ENCODE results near the gene ITGA6. TPM values are rescaled to one million over a fixed set of nuclear protein-coding genes. Genes with fewer than 3 reads are reported as not detected.
A peak's percentile ranks its signal among the peaks of the same experiment; 100 is the strongest.
"Not testable (repeated sequence)": the region's sequence is repeated elsewhere in the genome, so short reads cannot be mapped to it uniquely, and the experiment has no call there.

ITGA6 gene
- total RNA-seq, 1 experiment from 2014 or later = 184 TPM

DNA sequence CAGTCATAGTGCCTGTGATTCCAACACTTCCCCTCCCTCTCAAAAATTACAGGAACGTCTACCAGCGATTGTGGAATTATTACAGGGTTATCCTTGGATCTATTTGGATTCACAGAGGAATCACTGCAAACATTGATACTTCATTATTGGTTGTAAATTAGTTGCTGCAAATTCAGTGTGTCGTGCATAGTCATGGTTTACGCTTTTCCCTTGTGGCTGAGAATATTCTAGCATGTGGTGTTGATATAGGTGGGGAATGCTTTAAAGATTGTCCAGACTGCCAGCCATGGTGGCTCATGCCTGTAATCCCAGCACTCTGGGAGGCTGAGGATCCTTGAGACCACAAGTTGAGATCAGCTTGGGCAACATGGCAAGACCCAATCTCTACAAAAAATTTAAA is 79.8 kb downstream of the ITGA6 start:
- DNase-seq (ENCODE audit: extremely low read depth, low read depth) = no peak

DNA sequence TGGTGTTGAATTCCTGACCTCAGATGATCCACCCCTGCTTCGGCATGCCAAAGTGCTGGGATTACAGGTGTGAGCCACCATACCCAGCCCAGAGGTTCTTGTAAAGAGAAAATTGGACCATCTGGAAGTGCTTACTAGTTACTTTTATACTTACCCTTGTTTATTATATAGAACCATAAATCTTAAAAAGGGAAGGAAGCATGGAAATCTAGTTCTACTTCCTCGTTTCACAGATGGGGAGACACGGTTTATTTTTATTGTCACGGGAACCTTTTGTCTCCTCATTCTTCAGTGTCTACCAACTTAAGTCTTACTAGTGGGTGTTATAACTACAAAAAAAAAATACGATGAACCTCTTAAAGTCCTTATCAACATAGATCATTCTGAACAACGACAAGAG is 82.7 kb downstream of the ITGA6 start:
- DNase-seq (ENCODE audit: extremely low read depth, low read depth) = no peak

- no peak for DNase-seq (ENCODE audit: extremely low read depth, low read depth)
Observed at GRCh38 chr2:172510548-172510947, 83.2 kb downstream of the ITGA6 start.

DNA sequence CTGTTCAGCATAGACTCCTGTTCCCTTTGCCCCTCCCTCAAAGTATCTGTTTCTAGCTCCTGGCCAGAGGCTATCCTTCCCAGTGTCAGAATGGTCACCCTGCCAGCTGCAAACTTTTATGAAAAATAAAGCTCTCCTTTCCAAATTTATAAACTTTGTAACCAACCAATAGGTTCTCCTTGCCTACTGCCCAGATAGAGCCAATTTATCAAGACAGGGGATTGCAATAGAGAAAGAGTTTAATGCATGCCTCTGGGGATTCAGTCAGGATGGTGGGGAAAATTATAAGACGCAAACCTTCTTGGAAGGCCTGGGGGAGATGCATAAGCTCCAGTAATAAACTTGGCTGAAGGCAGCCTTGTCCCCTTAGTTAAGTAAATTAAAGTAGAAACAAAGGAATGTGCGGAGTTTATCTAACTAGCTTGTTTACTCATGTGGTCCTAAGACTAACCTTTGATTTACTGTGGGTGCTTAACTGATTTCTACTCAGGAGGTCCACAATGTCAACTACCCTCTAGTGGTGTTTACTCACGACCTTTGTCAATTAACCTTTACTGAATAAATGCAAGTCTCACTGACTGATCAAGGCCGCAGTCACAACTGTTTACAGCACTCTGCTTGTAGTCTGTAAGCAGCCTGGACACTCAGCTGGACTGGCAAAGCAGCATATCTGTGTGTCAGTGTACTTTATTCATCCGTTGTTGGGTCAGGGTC is 85.6 kb downstream of the ITGA6 start:
- no peak for DNase-seq (ENCODE audit: extremely low read depth, low read depth)

- no peak for DNase-seq (ENCODE audit: extremely low read depth, low read depth)
Observed at GRCh38 chr2:172513524-172513900, 86.1 kb downstream of the ITGA6 start.

- no peak for DNase-seq (ENCODE audit: extremely low read depth, low read depth)
Observed at GRCh38 chr2:172513935-172514586, 86.7 kb downstream of the ITGA6 start.

GRCh38 chr2:172516299-172516698 is 88.9 kb downstream of the ITGA6 start:
- DNase-seq (ENCODE audit: extremely low read depth, low read depth) = peak; percentile 6

DNA sequence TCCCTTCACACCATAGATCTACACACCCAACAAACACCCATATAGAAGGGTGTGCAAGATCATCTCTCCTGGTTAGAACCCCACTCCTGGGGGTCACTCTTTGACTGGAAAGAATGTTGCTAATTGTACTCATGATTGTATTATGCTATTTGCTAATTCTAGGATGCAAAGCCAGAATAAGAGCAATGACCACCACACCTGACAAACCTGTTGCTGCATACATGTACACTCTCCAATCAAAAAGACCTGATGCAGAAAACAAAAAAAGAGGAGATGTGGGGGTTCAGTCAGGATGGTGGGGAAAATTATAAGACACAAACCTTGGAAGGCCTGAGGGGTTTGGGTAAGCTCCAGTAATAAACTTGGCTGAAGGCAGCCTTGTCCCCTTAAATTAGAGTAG is 91.6 kb downstream of the ITGA6 start:
- no peak for DNase-seq (ENCODE audit: extremely low read depth, low read depth)

GRCh38 chr2:172525601-172526000 is 98.2 kb downstream of the ITGA6 start:
- DNase-seq (ENCODE audit: extremely low read depth, low read depth) = no peak

DNA sequence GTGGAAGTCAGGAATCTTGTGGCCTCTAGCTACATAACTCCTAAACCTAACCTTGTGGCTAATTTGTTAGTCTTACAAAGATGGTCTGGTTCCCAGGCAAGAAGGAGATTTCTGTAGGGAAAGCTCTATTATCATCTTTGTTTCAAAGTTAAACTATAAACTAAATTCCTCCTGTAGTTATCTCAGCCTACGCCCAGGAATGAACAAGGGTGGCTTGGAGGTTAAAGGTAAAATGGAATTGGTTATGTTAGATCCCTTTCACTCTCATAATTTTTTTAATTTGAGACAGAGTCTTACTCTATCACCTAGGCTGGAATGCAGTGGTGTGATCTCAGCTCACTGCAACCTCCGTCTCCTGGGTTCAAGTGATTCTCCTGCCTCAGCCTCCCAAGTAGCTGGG is 103.9 kb downstream of the ITGA6 start:
- no peak for DNase-seq (ENCODE audit: extremely low read depth, low read depth)

DNA sequence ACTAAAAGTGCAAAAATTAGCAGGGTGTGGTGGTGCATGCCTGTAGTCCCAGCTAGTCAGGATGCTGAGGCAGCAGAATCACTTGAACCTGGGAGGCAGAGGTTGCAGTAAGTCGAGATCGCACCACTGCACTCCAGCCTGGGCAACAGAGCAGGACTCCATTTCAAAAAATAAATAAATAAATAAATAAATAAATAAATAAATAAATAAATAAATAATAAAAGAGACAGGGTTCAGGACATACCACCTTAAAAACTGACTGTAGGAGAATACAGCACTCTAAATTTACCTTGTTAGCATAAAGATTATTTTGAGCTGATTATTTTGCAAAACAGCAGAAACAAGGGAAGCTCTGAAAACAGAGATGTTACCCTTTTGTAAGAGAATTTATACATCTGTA is 105.1 kb downstream of the ITGA6 start:
- not testable (repeated sequence) for DNase-seq (ENCODE audit: extremely low read depth, low read depth)

GRCh38 chr2:172533687-172534086 is 106.3 kb downstream of the ITGA6 start:
- DNase-seq (ENCODE audit: extremely low read depth, low read depth) = no peak

GRCh38 chr2:172535119-172535518 is 107.7 kb downstream of the ITGA6 start:
- DNase-seq (ENCODE audit: extremely low read depth, low read depth) = no peak

- DNase-seq (ENCODE audit: extremely low read depth, low read depth) = not testable (repeated sequence)
Observed at GRCh38 chr2:172537851-172538250, 110.5 kb downstream of the ITGA6 start.

GRCh38 chr2:172539767-172540166 is 112.4 kb downstream of the ITGA6 start:
- DNase-seq (ENCODE audit: extremely low read depth, low read depth) = no peak

- DNase-seq (ENCODE audit: extremely low read depth, low read depth) = no peak
Observed at GRCh38 chr2:172540421-172540820, 113.0 kb downstream of the ITGA6 start.

GRCh38 chr2:172545408-172546075 is 118.2 kb downstream of the ITGA6 start:
- DNase-seq (ENCODE audit: extremely low read depth, low read depth) = peak; percentile 78

- no peak for DNase-seq (ENCODE audit: extremely low read depth, low read depth)
Observed at GRCh38 chr2:172549131-172549530, 121.7 kb downstream of the ITGA6 start.

DNA sequence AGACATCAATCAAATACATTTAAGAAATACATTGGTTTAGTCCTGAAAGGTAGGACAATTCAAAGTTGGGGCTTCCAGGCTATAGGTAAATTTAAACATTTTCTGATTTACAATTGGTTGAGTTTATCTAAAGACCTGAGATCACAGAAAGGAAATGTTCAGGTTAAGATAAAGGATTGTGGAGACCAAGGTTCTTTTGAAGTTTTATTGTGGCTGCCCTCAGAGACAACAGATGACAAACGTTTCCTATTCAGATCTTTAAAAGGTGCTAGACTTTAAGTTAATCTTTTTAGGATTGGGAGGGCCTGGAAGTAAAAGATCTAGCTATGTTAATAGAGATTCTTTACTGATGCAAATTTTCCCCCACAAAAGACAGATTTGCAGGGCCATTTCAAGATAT is 122.4 kb downstream of the ITGA6 start:
- DNase-seq (ENCODE audit: extremely low read depth, low read depth) = not testable (repeated sequence)

DNA sequence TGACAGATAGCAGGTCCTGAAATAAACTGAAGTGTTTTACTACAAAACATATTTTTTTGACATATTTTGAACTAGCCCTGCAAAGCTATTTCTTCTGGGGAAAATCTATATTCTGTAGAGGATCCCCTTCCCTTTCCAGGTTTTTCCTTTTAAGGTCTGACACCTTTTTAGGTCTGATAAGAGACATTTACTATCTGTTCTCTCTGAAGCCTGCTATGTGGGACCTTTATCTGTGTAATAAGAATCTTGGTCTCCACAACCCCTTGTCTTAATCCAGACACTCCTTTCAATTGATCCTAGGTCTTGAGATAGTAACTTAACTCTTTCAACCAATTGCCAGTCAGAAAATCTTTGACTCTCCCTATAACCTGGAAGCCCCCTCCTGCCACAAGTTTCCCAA is 123.0 kb downstream of the ITGA6 start:
- no peak for DNase-seq (ENCODE audit: extremely low read depth, low read depth)

GRCh38 chr2:172551271-172551670 is 123.9 kb downstream of the ITGA6 start:
- DNase-seq (ENCODE audit: extremely low read depth, low read depth) = no peak
